Measurements from ENCODE around the gene SMARCC1. TPM values are rescaled to one million over a fixed set of nuclear protein-coding genes. Genes with fewer than 3 reads are reported as not detected.

Gene SMARCC1
- total and polyA plus RNA-seq, 4 experiments from 2014 or later: 29.5 to 101 (median 72.7) TPM

GRCh38 chr3:47540281-47540680 lies 241.4 kb downstream of the SMARCC1 start:
- no peaks in the 10 kb centered on the region for H3K36me3 Mint-ChIP-seq
- peaks cover 0 to 2% (median 0%) of the 10 kb centered on the region in 4 donors for H3K4me1 Mint-ChIP-seq
- H3K9me3 Mint-ChIP-seq: no peaks in the 10 kb centered on the region
- Histone ChIP-seq H3K27me3 (ENCODE audit: insufficient read depth, low read length) (no peaks in the 10 kb centered on the region), H3K27ac (ENCODE audit: low read depth, low read length) (no peak overlapping the region), H3K4me1 (ENCODE audit: insufficient read depth, low read length) (no peaks in the 10 kb centered on the region), H3K9me3 (ENCODE audit: control insufficient read depth in 1 of 2, low read length in 2 of 2) (no peaks in the 10 kb centered on the region), H3K4me3 (ENCODE audit: low read length in 2 of 2) (no peak overlapping the region), H3K36me3 (ENCODE audit: insufficient read depth, low read length) (no peaks in the 10 kb centered on the region)
- POLR2A ChIA-PET (ENCODE audit: partially characterized antibody): interaction anchor here (0.6 kb wide), 1 partner anchor 1897 kb away, joined by 3 read pairs; no protein-coding TSS in a partner anchor
- H3K27me3 Mint-ChIP-seq: peaks cover 3 to 10% of the 10 kb centered on the region in 2 donors
- H3K27ac Mint-ChIP-seq: no peak overlapping the region
- CTCF ChIA-PET (ENCODE audit: partially characterized antibody): interaction anchor here (0.7 to 1.3 kb wide), 2 partner anchors 11 to 18 kb away, joined by 3 to 4 read pairs; no protein-coding TSS in a partner anchor
- no peak overlapping the region for H3K4me3 Mint-ChIP-seq
- intact Hi-C loops (cut with micrococcal nuclease): no loop called here
- DNase-seq: no peak

- no peaks in the 10 kb centered on the region for H3K9me3 Mint-ChIP-seq
- no peaks in the 10 kb centered on the region for H3K4me1 ChIP-seq (ENCODE audit: insufficient read depth, low read length)
- H3K27ac Mint-ChIP-seq: no peak overlapping the region
- H3K9me3 ChIP-seq (ENCODE audit: control insufficient read depth in 1 of 2, low read length in 2 of 2): no peaks in the 10 kb centered on the region
- no peaks in the 10 kb centered on the region for H3K4me1 Mint-ChIP-seq
- H3K27me3 ChIP-seq (ENCODE audit: insufficient read depth, low read length): no peaks in the 10 kb centered on the region
- H3K36me3 Mint-ChIP-seq: no peaks in the 10 kb centered on the region
- H3K27me3 Mint-ChIP-seq: peaks cover 7 to 19% of the 10 kb centered on the region in 2 donors
- intact Hi-C loops (cut with micrococcal nuclease): no loop called here
- no peak overlapping the region for H3K4me3 Mint-ChIP-seq
- no peak overlapping the region for H3K27ac ChIP-seq (ENCODE audit: low read depth, low read length)
- DNase-seq: no peak
- H3K4me3 ChIP-seq (ENCODE audit: low read length in 2 of 2): no peak overlapping the region
- no peaks in the 10 kb centered on the region for H3K36me3 ChIP-seq (ENCODE audit: insufficient read depth, low read length)
- CTCF ChIA-PET (ENCODE audit: partially characterized antibody): interaction anchor here (0.5 kb wide), 1 partner anchor 59 kb away, joined by 3 read pairs; no protein-coding TSS in a partner anchor
- POLR2A ChIA-PET (ENCODE audit: partially characterized antibody): no interaction called here
Observed at GRCh38 chr3:47536967-47537366, 244.7 kb downstream of the SMARCC1 start.

GRCh38 chr3:47536221-47536891 lies 245.3 kb downstream of the SMARCC1 start:
- intact Hi-C loops (cut with micrococcal nuclease): no loop called here
- no peak for DNase-seq
- H3K9me3 ChIP-seq (ENCODE audit: control insufficient read depth in 1 of 2, low read length in 2 of 2): no peaks in the 10 kb centered on the region
- Mint-ChIP-seq H3K36me3 (no peaks in the 10 kb centered on the region), H3K4me3 (no peak overlapping the region), H3K27ac (no peak overlapping the region), H3K4me1 (no peaks in the 10 kb centered on the region), H3K9me3 (no peaks in the 10 kb centered on the region), H3K27me3 (peaks cover 7 to 19% of the 10 kb centered on the region in 2 donors)
- CTCF ChIA-PET (ENCODE audit: partially characterized antibody): interaction anchor here (0.5 kb wide), 1 partner anchor 58 kb away, joined by 3 read pairs; no protein-coding TSS in a partner anchor
- H3K4me3 ChIP-seq (ENCODE audit: low read length in 2 of 2): no peak overlapping the region
- no peak overlapping the region for H3K27ac ChIP-seq (ENCODE audit: low read depth, low read length)
- H3K4me1 ChIP-seq (ENCODE audit: insufficient read depth, low read length): no peaks in the 10 kb centered on the region
- POLR2A ChIA-PET (ENCODE audit: partially characterized antibody): no interaction called here
- no peaks in the 10 kb centered on the region for H3K36me3 ChIP-seq (ENCODE audit: insufficient read depth, low read length)
- H3K27me3 ChIP-seq (ENCODE audit: insufficient read depth, low read length): no peaks in the 10 kb centered on the region

Other genes with a start within 250 kb of the SMARCC1 start
- gene CSPG5, start 203.0 kb downstream of the SMARCC1 start, total RNA-seq: under 1 TPM; 0.20 to 0.42 TPM
- not detected for gene CSPG5, start 203.0 kb downstream of the SMARCC1 start, polyA plus RNA-seq
- gene DHX30, start 21.2 kb upstream of the SMARCC1 start, total RNA-seq: 10 to 100 TPM; 86.5 to 93.0 TPM
- 10 to 100 TPM; 31.3 to 49.0 TPM for gene DHX30, start 21.2 kb upstream of the SMARCC1 start, polyA plus RNA-seq
- gene MAP4, start 234.5 kb upstream of the SMARCC1 start, total RNA-seq: 10 to 100 TPM; 68.5 to 72.6 TPM
- 10 to 100 TPM in 1 of 2 donors, 1 to 10 TPM in 1; 4.4 to 67.1 TPM for gene MAP4, start 234.5 kb upstream of the SMARCC1 start, polyA plus RNA-seq